GM21526 (cell line): ENCODE measurements around the gene CHL1.

Experiments used
- ATAC-seq: cut with Tn5 transposase; IDR thresholded peaks from one replicate; pipeline ENCODE4 v1.9.1; 2021; ENCODE audit warnings: moderate library complexity; ENCODE audit not compliant: unreplicated experiment, low FRiP score

The CHL1 gene

GRCh38 chr3:212432-212831, 15.9 kb downstream of the CHL1 start:
- peak; percentile 75 for ATAC-seq

GRCh38 chr3:217099-217813, 20.7 kb downstream of the CHL1 start:
- no peak for ATAC-seq

GRCh38 chr3:217948-218347, 21.4 kb downstream of the CHL1 start:
- ATAC-seq: no peak

- ATAC-seq: no peak
Observed at GRCh38 chr3:228442-229182, 32.0 kb downstream of the CHL1 start.

- ATAC-seq: no peak
Observed at GRCh38 chr3:229183-229661, 32.7 kb downstream of the CHL1 start.

GRCh38 chr3:236881-237280, 40.3 kb downstream of the CHL1 start:
- no peak for ATAC-seq

GRCh38 chr3:242602-243355, 46.2 kb downstream of the CHL1 start:
- no peak for ATAC-seq

- no peak for ATAC-seq
Observed at GRCh38 chr3:243356-243725, 46.8 kb downstream of the CHL1 start.

- ATAC-seq: no peak
Observed at GRCh38 chr3:244041-244440, 47.5 kb downstream of the CHL1 start.

- no peak for ATAC-seq
Observed at GRCh38 chr3:247916-248315, 51.4 kb downstream of the CHL1 start.

- ATAC-seq: no peak
Observed at GRCh38 chr3:248864-249520, 52.4 kb downstream of the CHL1 start.

- no peak for ATAC-seq
Observed at GRCh38 chr3:249587-250262, 53.2 kb downstream of the CHL1 start.

- ATAC-seq: no peak
Observed at GRCh38 chr3:256501-256900, 59.9 kb downstream of the CHL1 start.

- no peak for ATAC-seq
Observed at GRCh38 chr3:257826-258225, 61.3 kb downstream of the CHL1 start.

GRCh38 chr3:260898-261297, 64.3 kb downstream of the CHL1 start:
- ATAC-seq: no peak

- ATAC-seq: no peak
Observed at GRCh38 chr3:263393-263792, 66.8 kb downstream of the CHL1 start.

GRCh38 chr3:264394-265156, 68.0 kb downstream of the CHL1 start:
- no peak for ATAC-seq

GRCh38 chr3:267101-267500, 70.5 kb downstream of the CHL1 start:
- ATAC-seq: no peak

- ATAC-seq: no peak
Observed at GRCh38 chr3:270688-271087, 74.1 kb downstream of the CHL1 start.

GRCh38 chr3:274927-275326, 78.4 kb downstream of the CHL1 start:
- no peak for ATAC-seq
